Activated naive CD4-positive, alpha-beta T cell treated with anti-CD3 and anti-CD28 coated beads, Interleukin-2, amount 50 U/mL, for 16 hours (primary cell): ENCODE data around the gene FAM83C.
"Not testable (repeated sequence)": the region's sequence is repeated elsewhere in the genome, so short reads cannot be mapped to it uniquely, and the experiment has no call there.

ENCODE experiments used
- DNase-seq: peaks from one replicate; pipeline ENCODE4 v3.0.0-alpha.2; 2020

FAM83C gene

DNA sequence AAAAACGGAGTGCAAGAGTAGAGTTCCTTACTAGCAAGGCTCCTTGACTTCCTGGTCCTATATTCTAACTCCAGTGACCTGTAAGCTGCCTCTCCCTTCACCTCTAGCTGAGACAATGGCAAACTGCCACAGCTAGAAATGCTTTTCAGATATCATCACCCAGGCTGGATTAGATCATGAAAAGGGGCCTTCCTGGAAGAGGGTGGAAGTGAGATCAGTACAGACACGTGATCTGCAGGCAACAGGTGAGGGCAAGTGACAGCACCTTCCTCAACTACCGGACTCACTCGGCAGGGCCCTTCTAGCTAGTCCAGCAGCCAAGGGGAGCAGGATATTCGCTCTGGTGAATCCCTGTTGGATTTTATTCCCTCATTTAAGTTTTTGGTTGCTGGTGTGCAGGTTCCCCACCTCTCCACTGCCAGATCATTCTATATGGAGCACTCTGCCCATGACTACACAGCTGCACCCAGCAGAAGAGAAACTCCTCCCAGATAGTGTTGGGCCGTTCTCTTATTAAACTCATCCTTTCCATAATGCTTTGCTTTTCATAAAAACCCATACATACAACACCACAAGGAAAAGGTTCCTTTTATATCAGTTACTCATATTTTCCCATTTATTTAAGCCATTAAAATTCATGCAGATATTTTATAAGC is 26.4 kb upstream of the FAM83C start:
- no peak for DNase-seq

DNA sequence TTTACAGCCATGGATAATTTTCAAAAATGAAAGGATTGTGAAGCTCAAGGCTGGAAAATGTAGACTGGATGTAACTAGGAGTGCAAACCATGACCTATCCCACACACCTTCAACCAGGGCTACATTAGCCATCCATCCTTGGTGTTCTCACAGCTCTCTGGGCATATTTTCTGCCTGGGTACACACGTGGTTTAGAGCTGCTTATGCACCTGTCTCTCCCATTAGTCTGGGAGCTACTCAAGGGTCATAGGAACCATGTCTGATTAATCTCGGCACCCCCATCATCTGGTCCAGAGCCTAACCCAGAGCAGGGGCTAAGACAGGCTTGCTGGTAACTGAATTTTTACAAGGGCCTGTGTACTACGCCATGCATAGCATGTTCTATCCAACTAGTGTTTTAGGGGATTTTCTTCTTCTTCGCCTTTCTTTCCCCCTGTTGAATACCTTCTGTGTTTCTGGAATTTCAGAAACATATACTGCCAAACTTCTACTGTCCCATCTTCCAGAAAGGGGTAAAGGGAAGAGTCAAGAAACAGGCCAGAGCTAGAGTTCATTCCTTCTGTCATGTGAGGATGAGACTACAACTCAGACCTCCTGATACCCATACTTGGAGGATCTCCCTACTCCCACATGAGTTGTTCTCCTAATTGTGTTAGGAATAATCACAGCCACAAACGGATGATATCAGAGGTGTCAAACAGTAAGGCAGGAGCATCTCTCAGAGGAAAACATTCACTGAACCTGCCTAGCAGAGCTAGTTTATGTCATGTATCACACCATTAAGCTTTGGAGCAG is 25.4 kb upstream of the FAM83C start:
- DNase-seq, result no peak

DNA sequence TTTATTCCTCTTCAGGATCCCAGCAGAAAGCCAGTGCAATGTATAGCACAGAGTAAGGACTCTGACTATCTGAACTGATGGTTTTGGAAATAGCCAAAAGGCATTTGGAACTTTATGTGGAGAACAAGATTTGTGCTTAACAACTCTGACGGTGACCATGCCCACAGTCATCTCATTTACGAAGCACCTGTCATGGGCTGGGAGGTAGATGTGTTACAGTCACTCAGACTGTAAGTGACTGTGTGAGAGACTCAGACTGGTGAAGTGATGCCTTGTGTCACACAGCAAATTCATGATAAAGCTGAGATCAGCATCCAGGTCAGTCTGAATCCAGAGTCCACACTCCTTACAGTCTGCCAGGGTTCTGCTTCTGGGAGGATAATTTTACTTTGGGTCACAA is 23.9 kb upstream of the FAM83C start:
- DNase-seq, result no peak

DNA sequence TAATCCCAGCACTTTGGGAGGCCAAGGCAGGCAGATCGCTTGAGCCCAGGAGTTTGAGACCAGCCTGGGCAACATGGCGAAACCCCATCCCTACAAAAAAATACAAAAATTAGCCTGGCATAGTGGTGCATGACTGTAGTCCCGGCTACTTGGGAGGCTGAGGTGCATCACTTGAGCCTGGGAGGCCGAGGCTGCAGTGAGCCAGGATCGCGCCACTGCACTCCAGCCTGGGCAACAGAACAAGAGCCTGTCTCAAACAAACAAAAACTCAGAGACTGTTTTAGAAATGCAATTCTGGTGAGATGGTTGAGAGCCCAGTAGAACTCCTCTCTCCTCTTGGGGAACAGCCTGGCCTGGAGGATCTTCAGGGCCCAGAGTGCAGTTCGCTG is 23.4 kb upstream of the FAM83C start:
- not testable (repeated sequence) for DNase-seq

DNA sequence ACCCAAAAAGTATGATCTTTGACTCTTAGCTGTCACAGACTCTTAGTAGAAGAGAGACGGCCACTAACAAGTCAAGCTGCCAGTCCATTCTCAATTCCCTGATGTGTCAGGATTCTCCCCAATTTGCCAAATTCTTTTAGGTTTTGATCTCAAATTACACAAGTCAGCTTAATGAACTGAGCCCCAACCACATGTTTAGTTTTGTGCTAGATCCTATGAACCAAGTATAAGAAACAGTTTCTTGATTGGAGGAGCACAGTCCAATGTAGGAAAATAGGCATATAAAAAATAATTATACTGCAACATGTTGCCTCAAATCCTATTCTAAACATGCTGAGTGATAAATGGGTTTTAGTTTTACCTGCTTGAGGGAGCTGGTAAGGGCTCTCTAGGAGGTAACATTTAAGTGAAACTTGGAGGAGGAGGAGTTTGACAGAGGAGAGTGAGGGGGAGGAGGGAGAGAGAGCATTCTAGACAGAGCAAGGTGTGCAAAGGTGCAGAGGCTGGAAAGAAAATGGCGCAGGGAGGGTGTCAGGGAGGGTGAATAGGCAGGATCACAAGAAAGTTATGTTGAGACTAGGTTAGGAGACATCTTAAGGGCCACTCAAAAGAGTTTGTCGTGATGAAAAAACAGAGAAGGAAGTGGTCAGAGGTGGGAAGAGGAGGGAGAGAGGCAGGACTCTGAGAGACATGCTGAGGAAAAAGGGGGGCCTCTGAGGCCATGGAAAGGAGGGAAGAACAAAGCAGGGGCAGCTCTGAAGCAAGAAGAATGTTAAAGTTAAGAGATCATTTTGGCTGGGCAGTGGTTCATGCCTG is 22.8 kb upstream of the FAM83C start:
- DNase-seq, result no peak

GRCh38 chr20:35312318-35312717 is 20.1 kb upstream of the FAM83C start:
- DNase-seq, result no peak

DNA sequence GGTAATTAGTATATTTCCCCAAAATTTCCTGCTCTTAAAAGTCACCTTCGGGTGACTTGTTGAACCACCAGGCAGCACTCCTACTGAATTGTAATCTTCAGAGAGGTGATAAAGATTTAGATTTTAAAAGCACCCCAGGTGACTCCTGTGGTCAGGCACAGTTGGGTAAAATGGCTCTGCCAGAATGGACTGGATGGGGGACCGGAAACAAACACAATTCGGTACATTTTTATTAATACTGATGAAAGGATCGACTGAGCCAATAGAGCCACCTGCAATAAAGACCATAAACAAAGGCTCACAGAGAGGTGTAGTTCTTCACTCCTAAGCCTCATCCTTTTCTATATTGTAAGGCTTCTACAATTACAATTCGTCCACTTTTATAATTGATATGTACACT is 19.6 kb upstream of the FAM83C start:
- DNase-seq, result no peak

- peak; percentile 66 for DNase-seq
Observed at GRCh38 chr20:35311409-35311808, 19.2 kb upstream of the FAM83C start.

DNA sequence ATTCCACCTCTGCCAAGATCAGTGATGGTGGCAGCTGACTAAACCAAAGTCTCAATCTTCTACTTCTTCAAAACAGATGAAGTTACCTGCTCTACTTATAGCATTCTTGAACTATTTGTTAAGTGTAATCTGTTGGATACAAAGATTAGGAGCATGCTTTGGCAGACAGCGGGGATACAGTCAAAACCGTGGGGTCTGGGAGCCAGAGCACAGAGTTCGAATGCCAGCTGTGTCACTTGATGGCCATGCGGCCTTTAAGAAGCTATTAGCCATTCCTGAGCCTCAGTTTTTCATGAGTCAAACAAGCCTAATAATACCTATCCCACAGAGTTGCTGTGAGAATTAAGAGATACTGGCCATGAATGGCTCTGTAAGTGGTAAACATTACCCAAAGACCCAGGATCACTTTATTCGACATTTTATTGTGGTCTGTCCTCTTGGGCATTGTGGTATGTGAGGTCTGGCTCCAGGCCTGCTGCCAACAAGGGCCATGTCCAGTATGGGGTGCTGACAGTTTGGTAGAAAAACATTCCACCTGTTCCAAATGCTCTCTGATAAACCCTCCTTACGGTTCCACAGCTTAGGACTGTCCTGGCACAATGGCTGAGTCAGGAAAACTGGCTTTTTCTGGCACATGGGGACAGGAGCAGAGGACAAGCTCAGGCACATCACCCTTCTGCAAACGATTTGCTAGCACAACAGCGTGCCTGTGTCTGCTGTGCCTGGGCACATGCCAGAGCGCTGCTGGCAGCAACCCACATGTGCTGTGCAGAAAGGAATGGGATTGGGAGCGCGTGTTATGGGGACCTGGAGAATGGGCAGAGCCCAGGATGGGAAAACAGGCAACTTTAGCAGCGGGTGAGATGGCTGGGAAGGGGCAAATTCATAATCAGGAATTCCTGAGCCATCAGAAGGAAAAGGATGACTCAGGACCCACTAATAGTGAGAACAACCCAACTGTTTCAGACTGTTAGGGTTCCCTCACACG is 15.7 kb upstream of the FAM83C start:
- DNase-seq, result no peak

- DNase-seq, result no peak
Observed at GRCh38 chr20:35306931-35307517, 14.8 kb upstream of the FAM83C start.

DNA sequence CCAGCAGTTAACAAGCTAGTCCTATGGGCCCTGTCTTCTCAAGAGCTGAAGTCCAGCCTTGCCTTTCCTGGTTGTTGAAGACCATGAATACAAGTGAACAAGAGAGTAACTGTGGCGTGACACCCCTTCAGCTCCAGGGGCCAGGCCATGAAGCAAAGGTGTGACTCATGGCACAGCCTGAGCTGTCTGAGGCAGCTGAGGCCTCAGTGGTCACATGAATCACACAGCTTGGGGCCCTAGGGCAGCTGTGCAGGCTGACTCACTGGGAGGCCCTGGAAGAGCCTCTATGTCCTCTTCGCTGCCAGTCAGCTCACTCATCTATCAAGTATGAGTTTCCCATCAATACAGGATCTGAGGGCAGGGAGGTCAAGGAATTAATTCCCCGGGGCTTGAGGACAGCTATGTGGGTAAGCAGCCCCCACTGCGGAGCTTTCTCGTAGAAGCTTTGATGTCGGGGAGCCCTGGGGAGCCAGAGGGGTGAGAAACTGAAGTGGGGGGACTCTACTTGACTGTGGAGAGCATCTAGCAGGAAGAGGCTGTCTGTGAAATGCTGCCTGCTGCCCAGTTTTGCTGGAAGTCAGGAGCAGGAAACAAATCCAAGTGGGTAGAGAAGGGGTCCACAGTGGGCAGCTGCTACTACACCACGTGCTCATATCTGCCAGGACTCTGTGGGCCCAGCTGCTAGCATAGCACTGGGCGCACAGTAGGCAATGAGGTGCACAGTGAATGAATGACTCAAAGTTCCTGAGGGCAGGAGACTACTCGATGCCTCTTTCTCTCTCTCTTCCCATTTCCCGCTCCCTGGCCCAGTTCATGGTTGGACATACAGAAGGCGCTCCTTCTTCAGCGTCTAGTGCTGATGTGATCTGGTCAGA is 13.7 kb upstream of the FAM83C start:
- DNase-seq, result peak; percentile 71

- no peak for DNase-seq
Observed at GRCh38 chr20:35304956-35305355, 12.7 kb upstream of the FAM83C start.

DNA sequence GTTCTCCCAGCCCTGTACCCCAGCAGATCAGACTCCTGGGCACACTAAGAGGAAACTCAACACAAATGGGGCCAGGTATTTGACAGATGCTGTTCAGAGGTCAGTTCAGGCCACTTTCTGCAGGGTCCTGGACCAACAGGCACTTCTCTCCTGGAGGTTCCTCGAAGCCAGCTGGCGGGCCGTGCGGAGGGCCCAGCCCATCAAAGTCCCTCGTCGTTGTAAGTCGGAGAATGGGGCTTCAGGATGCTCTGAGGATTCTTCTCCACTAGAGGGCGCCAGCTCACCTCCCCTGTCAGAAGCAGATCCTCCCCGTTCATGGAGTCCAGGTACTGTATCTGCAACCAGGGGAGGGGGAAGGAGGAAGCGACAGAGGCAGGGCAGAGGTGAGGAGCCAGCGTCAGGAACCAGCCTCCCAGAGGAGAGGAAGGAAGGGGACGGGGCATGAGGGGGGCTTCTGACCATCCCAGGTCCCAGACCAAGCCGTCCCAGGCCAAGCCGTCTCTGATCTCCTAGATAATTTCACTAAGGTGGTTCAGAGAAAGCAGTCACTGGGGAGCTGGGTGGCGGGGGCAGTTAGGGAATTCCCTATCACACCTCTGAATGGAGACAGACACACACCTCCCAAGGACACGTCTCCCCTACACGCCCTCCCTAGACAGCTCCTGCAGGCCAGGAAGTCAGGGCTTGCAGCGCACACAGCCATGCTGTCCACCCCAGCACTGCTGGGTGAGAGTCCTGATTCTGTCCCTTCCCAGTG is 11.7 kb upstream of the FAM83C start:
- peak; percentile 80 for DNase-seq

- DNase-seq, result no peak
Observed at GRCh38 chr20:35303382-35303734, 11.1 kb upstream of the FAM83C start.

DNA sequence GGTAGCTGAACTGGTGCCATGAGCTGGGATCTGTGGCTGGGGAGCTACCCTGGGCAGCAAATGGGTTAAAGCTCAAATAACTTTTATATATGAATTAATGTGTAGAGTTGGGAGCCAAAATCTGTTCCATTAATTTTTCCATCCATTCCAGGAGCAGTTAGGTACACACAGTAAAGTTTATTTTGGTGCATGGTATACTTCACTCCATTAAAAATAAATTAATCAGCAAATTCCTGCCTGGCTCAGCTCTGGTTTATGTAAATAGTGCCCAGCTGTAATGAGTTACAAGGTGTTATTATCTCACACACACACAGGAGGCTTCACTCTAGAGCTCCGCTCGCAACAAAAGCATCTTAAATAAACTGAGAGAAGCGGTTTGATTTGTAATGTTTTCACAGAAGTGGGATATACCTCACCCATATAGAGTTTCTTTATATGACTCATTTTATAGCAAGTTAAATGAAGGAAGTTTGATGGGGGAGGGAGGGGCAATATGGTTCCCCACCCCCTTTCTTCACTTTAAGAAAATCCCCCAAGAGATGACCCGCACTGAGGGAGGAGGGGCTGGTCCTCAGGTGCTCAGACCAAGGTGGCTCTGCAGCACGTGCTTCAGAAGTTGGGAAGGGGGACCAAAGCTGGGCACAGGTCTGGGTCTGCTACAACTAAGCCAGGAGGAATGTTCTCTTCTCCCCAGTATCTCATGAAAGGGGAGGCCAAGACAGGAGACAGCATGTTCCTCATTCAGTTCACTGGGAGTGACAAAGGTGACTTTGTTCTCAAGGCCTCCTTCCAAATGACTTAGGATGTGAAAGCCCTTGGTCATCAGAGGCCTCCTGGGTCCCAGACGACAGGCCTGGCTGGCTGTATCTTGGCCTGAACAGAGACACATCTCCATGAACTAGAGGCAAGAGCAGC is 10.5 kb upstream of the FAM83C start:
- no peak for DNase-seq

GRCh38 chr20:35301426-35301825 is 9.2 kb upstream of the FAM83C start:
- no peak for DNase-seq

DNA sequence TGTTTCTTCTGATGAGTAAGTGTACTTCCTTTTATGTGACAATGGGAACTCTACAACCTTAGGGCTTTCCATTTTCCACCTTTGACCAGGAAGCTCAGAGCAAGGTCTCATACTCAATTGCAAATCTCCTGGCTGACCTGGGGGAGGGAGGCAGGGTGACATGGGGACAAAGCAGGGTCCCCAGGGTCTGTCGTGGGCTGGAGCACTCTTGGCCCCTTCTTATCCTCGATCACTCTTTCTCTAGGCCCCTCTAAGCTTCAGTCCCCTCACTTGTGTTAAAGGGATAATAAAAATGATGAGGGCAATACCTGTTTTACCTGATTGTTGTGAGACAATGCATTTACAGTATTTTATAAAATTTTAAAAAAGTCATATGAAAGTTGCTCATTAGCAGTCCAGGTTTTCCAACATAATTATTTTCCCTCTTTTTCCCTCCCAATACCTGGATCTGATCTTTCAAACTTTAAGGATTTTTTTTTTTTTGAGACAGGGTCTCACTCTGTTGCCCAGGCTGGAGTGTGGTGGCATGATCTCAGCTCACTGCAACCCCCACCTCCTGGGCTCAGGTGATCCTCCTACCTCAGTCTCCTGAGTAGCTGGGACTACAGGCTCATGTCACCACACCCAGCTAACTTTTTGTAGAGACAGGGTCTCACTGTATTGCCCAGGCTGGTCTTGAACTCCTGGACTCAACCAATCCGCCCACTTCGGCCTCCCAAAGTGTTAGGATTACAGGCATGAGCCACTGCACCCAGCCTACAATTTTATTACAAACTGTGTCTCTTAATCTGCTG is 8.4 kb upstream of the FAM83C start:
- no peak for DNase-seq

DNA sequence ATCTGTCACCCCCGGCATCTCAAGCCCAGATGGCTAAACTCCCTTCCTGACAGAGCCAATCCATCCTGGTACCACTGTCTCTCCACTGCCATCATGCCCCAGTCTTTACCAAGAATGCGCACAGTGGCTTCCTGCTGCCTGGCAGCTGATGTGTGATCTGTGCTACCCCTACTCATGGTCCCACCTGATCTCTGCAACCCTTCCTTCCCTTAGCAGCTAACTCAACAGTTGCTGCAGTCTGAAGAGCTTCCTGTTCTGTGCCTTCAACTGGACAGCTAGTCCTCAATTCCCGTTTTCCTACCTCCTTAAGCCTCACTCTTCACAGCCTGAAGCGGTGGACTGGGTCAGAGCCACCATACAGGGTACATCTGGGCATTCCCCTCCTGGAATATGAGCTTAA is 7.6 kb upstream of the FAM83C start:
- DNase-seq, result no peak
